Esophagus mucosa (tissue), 1 donor: ENCODE data around the gene PADI4. TPM values are rescaled to one million over a fixed set of nuclear protein-coding genes. Genes with fewer than 3 reads are reported as not detected.

Experiments used
- ATAC-seq: fragments of 200-7000 bp; cut with Tn5 transposase; one replicate; pipeline ENCODE4 v1.9.1; 2020
- total RNA-seq: library from RNA; stranded (reverse); gene quantifications from one replicate; pipeline ENCODE4 v1.2.4, GENCODE V29; 2023
- donor health status: DM: yes; HTN: yes; CAD: no.

PADI4 gene
- total RNA-seq, 1 donor from 2014 or later, result not detected

- no peak for ATAC-seq
Measured at GRCh38 chr1:17351598-17352324, 43.8 kb downstream of the PADI4 start.

DNA sequence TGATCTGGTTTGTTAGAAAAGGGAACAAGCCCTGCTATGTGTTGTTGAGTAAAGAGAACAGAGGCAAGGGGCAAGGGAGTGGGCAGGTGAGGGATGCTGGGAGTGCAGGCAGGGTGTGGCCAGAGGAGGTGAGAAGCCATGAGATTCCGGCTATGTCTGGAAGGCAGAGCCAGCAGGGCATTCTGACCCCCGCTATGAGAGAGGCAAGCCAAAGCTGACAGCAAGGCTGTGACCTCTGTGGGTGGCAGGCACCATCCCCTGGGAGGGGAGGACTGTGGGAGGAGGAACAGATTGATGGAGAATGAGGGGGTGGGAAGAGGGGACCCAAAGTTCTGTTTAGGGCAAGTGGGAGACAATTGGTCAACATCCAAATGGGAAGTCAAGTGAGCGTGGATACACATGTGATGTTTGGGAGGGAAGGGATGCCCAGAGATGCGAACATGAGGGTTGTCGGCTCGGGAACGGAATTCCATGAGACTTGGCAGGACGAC lies 44.5 kb downstream of the PADI4 start:
- ATAC-seq, result no peak

- ATAC-seq, result no peak
Measured at GRCh38 chr1:17355898-17356297, 47.9 kb downstream of the PADI4 start.

GRCh38 chr1:17356387-17357026 lies 48.5 kb downstream of the PADI4 start:
- ATAC-seq, result peak; percentile 9

DNA sequence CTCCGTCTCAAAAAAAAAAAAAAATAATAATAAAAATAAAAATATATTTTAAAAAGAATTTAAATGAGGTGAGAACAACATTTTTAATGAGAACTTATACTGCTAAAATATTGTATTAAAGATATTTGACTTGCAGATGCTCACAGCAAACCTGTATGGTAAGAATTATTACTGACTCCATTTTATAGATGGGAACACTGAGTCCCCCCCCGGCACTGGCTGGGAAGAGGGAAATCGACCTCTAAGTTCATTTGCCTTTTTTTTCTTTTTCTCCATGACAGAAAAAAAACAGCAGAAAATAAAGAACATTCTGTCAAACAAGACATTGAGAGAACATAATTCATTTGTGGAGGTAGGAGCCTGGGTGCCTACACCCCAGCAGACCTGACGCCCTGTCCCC lies 50.6 kb downstream of the PADI4 start:
- no peak for ATAC-seq

GRCh38 chr1:17359031-17359430 lies 51.0 kb downstream of the PADI4 start:
- no peak for ATAC-seq

DNA sequence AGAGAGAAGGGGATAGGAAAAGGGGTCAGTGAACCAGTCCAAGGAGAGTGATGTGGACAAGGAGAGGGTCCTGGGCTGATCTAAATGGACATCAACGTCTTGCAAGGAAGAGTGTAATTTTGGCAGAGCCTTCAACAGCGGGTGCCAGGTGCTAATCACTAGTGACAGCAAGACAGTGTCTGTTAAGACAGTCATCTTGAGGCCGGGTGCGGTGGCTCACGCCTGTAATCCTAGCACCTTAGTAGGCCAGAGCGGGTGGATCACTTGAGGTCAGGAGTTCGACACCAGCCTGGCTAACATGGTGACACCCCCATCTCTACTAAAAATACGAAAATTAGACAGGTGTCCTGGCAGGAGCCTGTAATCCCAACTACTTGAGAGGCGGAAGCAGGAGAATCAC lies 51.8 kb downstream of the PADI4 start:
- ATAC-seq, result no peak

DNA sequence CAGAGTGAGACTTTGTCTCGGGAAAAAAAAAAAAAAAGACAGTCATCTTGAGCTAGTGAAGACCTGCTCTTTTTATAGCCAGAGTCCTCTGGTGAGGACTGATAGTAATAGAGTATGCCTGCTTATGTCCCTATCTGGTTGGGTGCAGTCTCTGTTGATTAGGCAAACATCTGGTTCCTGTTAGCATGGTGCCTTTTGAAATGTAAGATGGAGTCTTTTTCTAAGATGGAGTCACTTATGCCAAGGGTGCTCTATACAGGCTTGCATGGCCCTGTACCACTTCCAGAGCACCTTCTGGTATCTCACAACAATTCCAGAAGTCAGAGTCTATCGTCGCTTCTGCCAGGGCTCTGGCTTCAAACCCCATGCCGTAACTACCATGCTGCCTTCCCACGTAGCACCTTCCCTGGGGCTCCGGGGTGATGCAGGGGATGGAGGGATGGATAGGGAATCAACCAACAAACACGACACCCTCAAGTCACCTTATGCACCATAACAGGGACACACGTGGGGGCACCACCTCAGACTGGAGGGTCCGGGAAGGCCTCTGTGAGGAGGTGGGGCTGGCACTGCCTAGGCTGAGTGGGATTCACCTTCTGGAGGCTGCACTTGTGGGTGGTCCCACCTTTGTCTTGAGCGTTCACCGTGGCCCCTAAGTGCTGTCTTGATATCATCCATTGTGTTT lies 52.4 kb downstream of the PADI4 start:
- no peak for ATAC-seq

DNA sequence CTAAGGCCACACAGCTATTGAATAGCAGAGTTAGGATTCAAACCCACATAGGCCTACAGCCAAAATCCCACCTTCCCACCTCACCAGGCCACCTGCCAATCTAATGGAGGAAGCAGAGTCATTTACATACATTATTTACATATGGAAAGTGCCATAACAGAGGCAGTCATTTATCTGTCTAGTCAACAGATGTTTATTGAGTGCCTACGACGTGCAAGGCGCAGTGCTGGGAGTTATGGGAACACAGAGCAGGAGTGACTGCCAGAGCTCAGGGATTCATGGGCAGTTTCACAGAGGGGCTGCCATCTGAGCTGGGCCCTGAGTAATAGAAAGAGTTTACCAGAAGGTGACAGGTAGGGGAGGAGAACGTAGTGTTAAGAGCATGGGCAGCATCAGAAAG lies 53.7 kb downstream of the PADI4 start:
- no peak for ATAC-seq

GRCh38 chr1:17363351-17363750 lies 55.4 kb downstream of the PADI4 start:
- ATAC-seq, result no peak

DNA sequence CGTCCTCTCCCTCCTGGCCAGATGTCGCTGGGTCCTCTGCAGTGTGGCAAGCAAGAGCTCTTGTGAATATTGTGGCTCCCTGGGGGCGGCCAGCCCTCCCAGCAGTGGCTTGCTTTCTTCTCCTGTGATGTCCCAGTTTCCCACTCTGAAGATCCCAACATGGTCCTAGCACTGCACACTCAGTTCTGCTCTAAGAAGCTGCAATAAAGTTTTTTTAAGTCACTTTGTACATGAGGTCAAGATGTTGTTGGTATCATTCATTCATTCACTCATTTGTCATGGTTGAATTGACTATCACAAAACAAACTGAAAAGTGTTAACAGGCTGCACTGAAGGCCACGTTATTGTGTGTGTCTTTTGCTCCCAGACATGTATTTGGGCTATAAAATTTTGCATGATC lies 55.8 kb downstream of the PADI4 start:
- no peak for ATAC-seq

- peak; percentile 50 for ATAC-seq
Measured at GRCh38 chr1:17365293-17365692, 57.3 kb downstream of the PADI4 start.

DNA sequence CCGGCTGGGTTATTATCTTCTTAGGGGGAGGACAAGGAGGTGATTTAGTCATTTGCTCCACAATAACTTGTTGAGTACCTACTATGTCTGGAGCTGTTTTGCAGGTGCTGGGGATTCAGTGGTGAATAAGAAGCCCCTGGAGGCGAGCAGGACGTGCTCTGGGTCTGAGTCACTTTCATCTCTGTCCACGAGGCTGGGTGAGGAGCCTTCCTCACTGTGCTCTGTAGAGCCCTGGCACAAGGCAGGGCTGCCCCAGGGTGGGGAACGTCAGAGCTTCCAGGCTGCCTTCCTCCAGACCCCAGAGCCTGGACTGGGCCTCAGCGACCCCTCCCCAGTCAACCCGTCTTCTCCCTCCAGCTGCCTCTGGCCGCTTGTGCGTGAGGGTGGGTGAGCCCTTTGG lies 61.5 kb downstream of the PADI4 start:
- ATAC-seq, result peak; percentile 51

- ATAC-seq, result peak; percentile 55
Measured at GRCh38 chr1:17370618-17371017, 62.6 kb downstream of the PADI4 start.

- ATAC-seq, result no peak
Measured at GRCh38 chr1:17371896-17372295, 63.9 kb downstream of the PADI4 start, which contains the start of gene PADI6. Gene PADI6, plus strand, starts transcription at chr1:17372196. Its CDS starts 50 bp downstream, at chr1:17372246.

- no peak for ATAC-seq
Measured at GRCh38 chr1:17372955-17373354, 65.0 kb downstream of the PADI4 start.

GRCh38 chr1:17375651-17376050 lies 67.7 kb downstream of the PADI4 start:
- no peak for ATAC-seq

GRCh38 chr1:17377325-17377953 lies 69.4 kb downstream of the PADI4 start:
- ATAC-seq, result peak; percentile 68

GRCh38 chr1:17381161-17381560 lies 73.2 kb downstream of the PADI4 start:
- ATAC-seq, result no peak

GRCh38 chr1:17392199-17392740 lies 84.3 kb downstream of the PADI4 start:
- ATAC-seq, result no peak

GRCh38 chr1:17393230-17393629 lies 85.2 kb downstream of the PADI4 start:
- ATAC-seq, result peak; percentile 31

DNA sequence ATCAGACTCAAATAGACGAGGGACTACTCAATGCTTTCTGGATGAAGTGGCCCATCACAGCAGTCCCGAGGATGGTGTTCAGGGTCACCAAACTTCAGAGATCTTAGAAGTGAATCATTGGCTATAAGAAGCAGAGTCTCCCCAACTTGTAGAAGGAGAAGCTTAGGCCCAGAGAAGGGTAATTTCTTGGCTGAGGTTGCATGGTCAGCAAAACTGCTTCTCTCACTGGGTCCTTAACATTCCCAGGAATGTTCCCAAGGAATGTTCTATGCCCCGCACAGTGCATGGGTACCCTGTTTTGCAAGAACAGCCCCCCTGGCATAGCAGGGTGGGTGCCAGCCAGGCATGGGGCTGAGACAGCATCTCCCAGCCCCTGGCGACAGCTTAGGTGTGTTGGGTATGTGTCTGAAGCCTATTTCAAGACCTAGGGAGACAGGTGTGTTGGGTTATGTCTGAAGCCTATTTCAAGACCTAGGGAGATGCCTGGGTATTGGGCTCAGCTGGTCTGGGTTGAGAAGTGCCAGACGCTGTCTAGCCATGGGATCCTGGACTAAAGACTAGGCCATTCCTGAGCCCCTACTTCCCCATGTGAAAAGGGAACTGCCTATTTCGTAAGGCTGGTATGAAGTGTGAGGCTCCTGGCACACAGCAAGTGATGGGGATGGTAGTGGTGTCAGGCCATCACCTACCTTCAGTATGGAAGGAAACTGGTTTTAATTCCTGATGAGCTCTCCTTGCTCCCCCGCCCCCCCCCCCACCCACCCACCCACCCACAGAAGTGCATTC lies 90.1 kb downstream of the PADI4 start:
- no peak for ATAC-seq
